IMR-90 (cell line): ENCODE measurements around the gene SLC23A2. TPM values are rescaled to one million over a fixed set of nuclear protein-coding genes. Genes with fewer than 3 reads are reported as not detected.

Experiments used
- ATAC-seq: fragments of 200-7000 bp; cut with Tn5 transposase; 2 replicates; pipeline ENCODE4 v1.9.1; 2020; ENCODE audit warnings: low read depth, mild to moderate bottlenecking, moderate library complexity
- BruUV-seq: library from RNA; stranded (reverse); fragments of 400-500 nt; replicated peaks from 2 replicates; lab custom pipeline; 2021; lab: Mats Ljungman, UMichigan
- CTCF ChIA-PET: fragments of 300-600 bp; formaldehyde crosslinking; extraction: SDS; loops from one replicate; lab custom pipeline; 2021; ENCODE audit warnings: antibody characterized with exemption; lab: Yijun Ruan, JAX
- POLR2A ChIA-PET: fragments of 300-600 bp; sonication (Branson Sonifier 250); formaldehyde crosslinking; loops from one replicate; lab custom pipeline; 2022; ENCODE audit warnings: antibody characterized with exemption; ENCODE audit not compliant: unreplicated experiment; lab: Charles Lee
- DNase-seq: peaks from one replicate; pipeline ENCODE4 v3.0.0; 2013
- H2AFZ ChIP-seq: replicated peaks from 2 replicates; pipeline ENCODE3; 2013; ENCODE audit warnings: low read length, mild to moderate bottlenecking; ENCODE audit not compliant: poor library complexity
- H2AK5ac ChIP-seq: 2 replicates; pipeline ENCODE4 v1.6.1; 2013; ENCODE audit warnings: low read depth, low read length, inconsistent platforms
- H2AK9ac ChIP-seq: replicated peaks from 2 replicates; pipeline ENCODE3; 2013; ENCODE audit warnings: mild to moderate bottlenecking, low read depth, low read length, moderate library complexity; ENCODE audit not compliant: poor library complexity
- H2BK120ac ChIP-seq: 2 replicates; pipeline ENCODE4 v1.6.1; 2013; ENCODE audit warnings: low read depth, low read length, inconsistent platforms
- H2BK15ac ChIP-seq: 3 replicates; pipeline ENCODE4 v1.6.1; 2013; ENCODE audit warnings: low read depth, low read length, inconsistent platforms
- H2BK20ac ChIP-seq: 2 replicates; pipeline ENCODE4 v1.6.1; 2013; ENCODE audit warnings: low read depth, mild to moderate bottlenecking, inconsistent platforms, low read length, moderate library complexity
- H2BK5ac ChIP-seq: 2 replicates; pipeline ENCODE4 v1.6.1; 2013; ENCODE audit warnings: mild to moderate bottlenecking, low read depth, low read length, inconsistent platforms; ENCODE audit not compliant: poor library complexity, severe bottlenecking
- H3K14ac ChIP-seq: replicated peaks from 2 replicates; pipeline ENCODE4 v1.6.1; 2013; ENCODE audit warnings: low read depth, low read length, inconsistent platforms
- H3K18ac ChIP-seq: 2 replicates; pipeline ENCODE4 v1.6.1; 2013; ENCODE audit warnings: low read depth, low read length, control low read depth
- H3K23ac ChIP-seq: 2 replicates; pipeline ENCODE4 v1.6.1; 2013; ENCODE audit warnings: low read depth, low read length, inconsistent platforms
- H3K27ac ChIP-seq: 2 replicates; pipeline ENCODE4 v1.5.1; 2013; ENCODE audit warnings: mild to moderate bottlenecking, control low read depth, low read length; ENCODE audit not compliant: insufficient read depth
- H3K27me3 ChIP-seq: 2 replicates; pipeline ENCODE4 v1.6.1; 2013; ENCODE audit warnings: low read length; ENCODE audit not compliant: control insufficient read depth, insufficient read depth
- H3K36me3 ChIP-seq: 2 replicates; pipeline ENCODE4 v1.6.1; 2013; ENCODE audit warnings: low read length, mixed read lengths; ENCODE audit not compliant: control insufficient read depth, insufficient read depth
- H3K4ac ChIP-seq: 2 replicates; pipeline ENCODE4 v1.6.1; 2013; ENCODE audit warnings: low read depth, low read length, inconsistent platforms
- H3K4me1 ChIP-seq: 2 replicates; pipeline ENCODE4 v1.6.1; 2013; ENCODE audit warnings: low read length, mixed read lengths; ENCODE audit not compliant: control insufficient read depth, insufficient read depth
- H3K4me2 ChIP-seq: 2 replicates; pipeline ENCODE4 v1.6.1; 2013; ENCODE audit warnings: low read depth, mild to moderate bottlenecking, control low read depth, low read length, moderate library complexity
- H3K4me3 ChIP-seq: 2 replicates; pipeline ENCODE4 v1.5.1; 2013; ENCODE audit warnings: low read depth, mild to moderate bottlenecking, control low read depth, low read length, moderate library complexity; ENCODE audit not compliant: insufficient read depth
- H3K56ac ChIP-seq: 2 replicates; pipeline ENCODE4 v1.6.1; 2013; ENCODE audit warnings: low read length, inconsistent platforms; ENCODE audit not compliant: insufficient read depth; ENCODE audit errors: extremely low read depth
- H3K79me1 ChIP-seq, 2 experiments: 2 replicates each; pipeline ENCODE4 v1.6.1; 2013; ENCODE audit warnings: low read length in 2 of 2, inconsistent platforms in 1 of 2, low read depth in 1 of 2
- H3K9ac ChIP-seq: 2 replicates; pipeline ENCODE4 v1.6.1; 2013; ENCODE audit warnings: low read depth, low read length, control low read depth
- H3K9me1 ChIP-seq: 2 replicates; pipeline ENCODE4 v1.6.1; 2013; ENCODE audit warnings: low read length, inconsistent platforms; ENCODE audit not compliant: insufficient read depth
- H3K9me3 ChIP-seq: 2 replicates; pipeline ENCODE4 v1.6.1; 2013; ENCODE audit warnings: low read length; ENCODE audit not compliant: control insufficient read depth, insufficient read depth
- H4K20me1 ChIP-seq: 2 replicates; pipeline ENCODE4 v1.6.1; 2013; ENCODE audit warnings: low read length, inconsistent platforms; ENCODE audit not compliant: insufficient read depth
- H4K5ac ChIP-seq: 2 replicates; pipeline ENCODE4 v1.6.1; 2013; ENCODE audit warnings: mild to moderate bottlenecking, low read depth, low read length, control low read depth
- H4K8ac ChIP-seq, 2 experiments: 2 replicates each; pipeline ENCODE4 v1.6.1; 2013; ENCODE audit warnings: low read depth in 2 of 2, low read length in 2 of 2, control low read depth in 1 of 2, inconsistent platforms in 1 of 2
- H4K91ac ChIP-seq: 2 replicates; pipeline ENCODE4 v1.6.1; 2013; ENCODE audit warnings: low read depth, low read length, inconsistent platforms; ENCODE audit not compliant: insufficient read depth
- NFE2L2 ChIP-seq: fragments of 150-350 bp; IDR thresholded peaks from 2 replicates; pipeline ENCODE4 v1.6.1; 2016; ENCODE audit warnings: low read depth, mild to moderate bottlenecking, low read length
- dilution Hi-C: fragments of 300-500 bp; cut with HindIII; formaldehyde crosslinking; loops from one replicate; pipeline ENCODE4 v1.14.3; 2018; ENCODE audit warnings: low sequenced_read_pairs; ENCODE audit not compliant: unreplicated experiment
- in situ Hi-C: fragments of 300-500 bp; cut with MboI; formaldehyde crosslinking; loops from 3 replicates; pipeline ENCODE4 v1.14.3; 2019; ENCODE audit warnings: low sequenced_read_pairs, inconsistent platforms, mixed read lengths
- intact Hi-C: fragments of 100-400 bp; cut with micrococcal nuclease; formaldehyde crosslinking; loops from 2 replicates; pipeline ENCODE4 v1.10.0; 2022
- polyA plus RNA-seq, 3 experiments: library from polyadenylated mRNA; depleted of rRNA; stranded (reverse); fragments of >200 nt; gene quantifications; 2 replicates each; pipeline ENCODE4 v1.2.3, GENCODE V29; 2012; ENCODE audit warnings: low replicate concordance in 1 of 3
- total RNA-seq: library from RNA; depleted of rRNA; stranded (reverse); fragments of >200 nt; gene quantifications from 2 replicates; pipeline ENCODE4 v1.2.3, GENCODE V29; 2012

SLC23A2 gene
- total and polyA plus RNA-seq, 2 of the 4 experiments (the other 2 are of a cell fraction) = 10.2 to 14.4 TPM

DNA sequence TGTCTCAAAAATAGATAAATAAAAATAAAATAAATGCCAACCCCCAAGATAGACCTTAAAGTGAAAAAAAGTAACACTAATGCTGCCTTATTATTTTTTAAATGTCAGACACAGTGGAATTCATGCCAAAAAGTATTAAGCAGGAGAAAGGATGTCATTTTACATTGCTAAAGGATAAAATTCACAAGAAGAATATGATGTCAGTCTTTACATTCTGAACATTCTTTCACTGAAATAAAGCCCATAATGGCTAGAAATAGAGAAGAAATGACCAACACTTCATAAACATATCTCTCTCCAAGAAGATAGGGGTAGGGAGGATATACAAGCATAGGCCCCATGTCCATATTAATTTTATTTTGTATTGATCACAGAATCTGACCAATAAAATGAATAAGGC, 47.4 kb downstream of the SLC23A2 start:
- H2BK120ac ChIP-seq = no peak overlapping the region
- no peak overlapping the region for H4K8ac ChIP-seq
- peaks cover 3% of the 10 kb centered on the region; the same call in 1 of the 2 replicates for H3K9me1 ChIP-seq
- H3K9me3 ChIP-seq = no peaks in the 10 kb centered on the region
- peak; percentile 21; the same call in 1 of the 2 replicates for ATAC-seq
- TF ChIP-seq NFE2L2 = no peak
- dilution Hi-C loops = no loop called here
- H3K36me3 ChIP-seq = no peaks in the 10 kb centered on the region
- no peak overlapping the region for H3K23ac ChIP-seq
- H2BK15ac ChIP-seq = no peak overlapping the region
- no peak overlapping the region for H2AK5ac ChIP-seq
- H4K5ac ChIP-seq = no peak overlapping the region
- H3K4me1 ChIP-seq = peaks cover 17% of the 10 kb centered on the region
- peak overlapping the region; percentile 33 for H2BK5ac ChIP-seq
- H3K14ac ChIP-seq = no peak overlapping the region
- DNase-seq = peak; percentile 44
- H3K27me3 ChIP-seq = no peaks in the 10 kb centered on the region
- intact Hi-C loops = loop anchor here (5.0 kb wide), 1 partner anchor 347 kb away; no protein-coding TSS in a partner anchor
- H2AFZ ChIP-seq = no peak overlapping the region
- peaks cover 16 to 34% of the 10 kb centered on the region in 2 experiments for H3K79me1 ChIP-seq
- no peak overlapping the region for H3K4me2 ChIP-seq
- BruUV-seq = no TSS peak
- no peak overlapping the region for H2BK20ac ChIP-seq
- peak overlapping the region; percentile 24; the same call in 1 of the 2 replicates for H3K18ac ChIP-seq
- H3K27ac ChIP-seq = peak overlapping the region; percentile 55; the same call in 1 of the 2 replicates
- no peak overlapping the region for H3K56ac ChIP-seq
- in situ Hi-C loops = loop anchor here (25.0 kb wide), 1 partner anchor 342 kb away; no protein-coding TSS in a partner anchor
- H4K91ac ChIP-seq = no peak overlapping the region
- no peak overlapping the region for H3K4me3 ChIP-seq
- H4K20me1 ChIP-seq = peaks cover 3% of the 10 kb centered on the region; the same call in 1 of the 2 replicates
- ChIA-PET CTCF (interaction anchor here (1.1 kb wide), 1 partner anchor 335 kb away, joined by 3 read pairs; no protein-coding TSS in a partner anchor), POLR2A (no interaction called here)
- H2AK9ac ChIP-seq = no peak overlapping the region
- H3K4ac ChIP-seq = no peak overlapping the region
- no peak overlapping the region for H3K9ac ChIP-seq
